ENCODE data around the gene NPIPB2.

DNA sequence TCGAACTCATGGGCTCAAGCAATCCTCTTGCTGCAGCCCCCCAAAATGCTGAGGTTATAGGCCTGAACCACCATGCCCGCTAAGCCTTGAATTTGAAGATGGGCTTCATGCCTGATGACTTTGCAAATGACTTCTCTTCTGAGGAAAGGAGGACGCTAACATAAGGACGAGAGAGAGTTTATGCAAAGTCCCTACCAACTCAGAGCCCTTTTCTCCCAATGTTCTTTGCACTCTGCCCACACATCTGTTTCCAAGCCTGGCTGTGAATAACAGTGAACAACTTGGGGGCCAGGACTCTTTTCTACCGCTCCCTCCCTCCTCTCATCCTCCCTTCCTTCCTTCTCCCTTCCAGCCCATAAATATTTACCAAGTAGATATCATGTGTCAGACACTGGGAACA, 8.5 kb upstream of the NPIPB2 start:
- TF ChIP-seq, protein P1, sequence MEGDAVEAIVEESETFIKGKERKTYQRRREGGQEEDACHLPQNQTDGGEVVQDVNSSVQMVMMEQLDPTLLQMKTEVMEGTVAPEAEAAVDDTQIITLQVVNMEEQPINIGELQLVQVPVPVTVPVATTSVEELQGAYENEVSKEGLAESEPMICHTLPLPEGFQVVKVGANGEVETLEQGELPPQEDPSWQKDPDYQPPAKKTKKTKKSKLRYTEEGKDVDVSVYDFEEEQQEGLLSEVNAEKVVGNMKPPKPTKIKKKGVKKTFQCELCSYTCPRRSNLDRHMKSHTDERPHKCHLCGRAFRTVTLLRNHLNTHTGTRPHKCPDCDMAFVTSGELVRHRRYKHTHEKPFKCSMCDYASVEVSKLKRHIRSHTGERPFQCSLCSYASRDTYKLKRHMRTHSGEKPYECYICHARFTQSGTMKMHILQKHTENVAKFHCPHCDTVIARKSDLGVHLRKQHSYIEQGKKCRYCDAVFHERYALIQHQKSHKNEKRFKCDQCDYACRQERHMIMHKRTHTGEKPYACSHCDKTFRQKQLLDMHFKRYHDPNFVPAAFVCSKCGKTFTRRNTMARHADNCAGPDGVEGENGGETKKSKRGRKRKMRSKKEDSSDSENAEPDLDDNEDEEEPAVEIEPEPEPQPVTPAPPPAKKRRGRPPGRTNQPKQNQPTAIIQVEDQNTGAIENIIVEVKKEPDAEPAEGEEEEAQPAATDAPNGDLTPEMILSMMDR (CRISPR knock-in tag; IDR thresholded peaks at IDR 0.05): no peak
- no peak for TF ChIP-seq POLR2G (IDR thresholded peaks at IDR 0.05; ENCODE audit: low read depth, low read length)
- no peak for TF ChIP-seq EZH2 (conservative IDR thresholded peaks at IDR 0.05; ENCODE audit: low read depth, low read length)
